Type B pancreatic cell (in vitro differentiated cells): ENCODE data around the gene RBMS3. TPM values are rescaled to one million over a fixed set of nuclear protein-coding genes. Genes with fewer than 3 reads are reported as not detected.

Source experiments
- DNase-seq: peaks from one replicate; pipeline ENCODE4 v3.0.0; 2021; ENCODE audit warnings: mixed read lengths; ENCODE audit not compliant: unreplicated experiment; ENCODE audit errors: extremely low spot score
- H3K27ac Mint-ChIP-seq: 2 replicates; pipeline ENCODE4 v1.8.0; 2021; ENCODE audit warnings: mild to moderate bottlenecking, mixed read lengths
- H3K27me3 Mint-ChIP-seq: 2 replicates; pipeline ENCODE4 v1.8.0; 2021; ENCODE audit warnings: mixed read lengths
- H3K36me3 Mint-ChIP-seq: 2 replicates; pipeline ENCODE4 v1.8.0; 2021; ENCODE audit warnings: mixed read lengths
- H3K4me1 Mint-ChIP-seq: one replicate; pipeline ENCODE4 v1.8.0; 2021; ENCODE audit warnings: mixed read lengths; ENCODE audit not compliant: unreplicated experiment
- H3K4me3 Mint-ChIP-seq: 2 replicates; pipeline ENCODE4 v1.8.0; 2021; ENCODE audit warnings: mild to moderate bottlenecking, mixed read lengths
- H3K9me3 Mint-ChIP-seq: 2 replicates; pipeline ENCODE4 v1.8.0; 2021; ENCODE audit warnings: mixed read lengths
- total RNA-seq: library from RNA; stranded (reverse); gene quantifications from 2 replicates; pipeline ENCODE4 v1.2.1, GENCODE V29; 2021; ENCODE audit warnings: low replicate concordance
- TF ChIP-seq, protein P1 (sequence below): fragments of 200-600 bp; sonication (generic); conservative IDR thresholded peaks from 2 replicates; pipeline ENCODE4 v1.5.0; 2021; ENCODE audit warnings: antibody characterized with exemption, mild to moderate bottlenecking

Gene RBMS3
- total RNA-seq, 1 donor from 2014 or later: 36.6 TPM

DNA sequence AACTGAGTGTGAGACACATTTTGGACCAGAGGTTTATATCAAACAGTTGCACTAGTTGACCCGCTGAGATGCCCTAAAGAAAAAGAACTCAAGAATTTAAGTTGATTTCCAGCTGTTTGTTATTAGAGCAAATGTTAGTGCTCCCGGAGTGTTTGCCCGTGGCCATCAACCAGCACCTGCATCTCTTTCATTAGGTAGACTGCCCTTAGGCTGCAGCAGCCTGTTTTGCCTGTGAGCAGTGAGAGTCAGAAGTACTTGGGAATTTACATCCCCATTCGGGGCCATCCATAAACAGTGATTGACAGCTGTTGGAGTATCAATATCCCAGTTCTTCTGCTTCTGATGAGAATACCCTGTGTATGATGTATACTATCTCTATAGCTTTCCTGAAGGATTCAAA, 492.6 kb downstream of the RBMS3 start:
- Mint-ChIP-seq H3K4me1 (peaks cover 4% of the 10 kb centered on the region), H3K27me3 (no peaks in the 10 kb centered on the region), H3K9me3 (no peaks in the 10 kb centered on the region), H3K27ac (no peak overlapping the region), H3K36me3 (peaks cover 4% of the 10 kb centered on the region), H3K4me3 (no peak overlapping the region)
- DNase-seq: no peak
- TF ChIP-seq, protein P1, sequence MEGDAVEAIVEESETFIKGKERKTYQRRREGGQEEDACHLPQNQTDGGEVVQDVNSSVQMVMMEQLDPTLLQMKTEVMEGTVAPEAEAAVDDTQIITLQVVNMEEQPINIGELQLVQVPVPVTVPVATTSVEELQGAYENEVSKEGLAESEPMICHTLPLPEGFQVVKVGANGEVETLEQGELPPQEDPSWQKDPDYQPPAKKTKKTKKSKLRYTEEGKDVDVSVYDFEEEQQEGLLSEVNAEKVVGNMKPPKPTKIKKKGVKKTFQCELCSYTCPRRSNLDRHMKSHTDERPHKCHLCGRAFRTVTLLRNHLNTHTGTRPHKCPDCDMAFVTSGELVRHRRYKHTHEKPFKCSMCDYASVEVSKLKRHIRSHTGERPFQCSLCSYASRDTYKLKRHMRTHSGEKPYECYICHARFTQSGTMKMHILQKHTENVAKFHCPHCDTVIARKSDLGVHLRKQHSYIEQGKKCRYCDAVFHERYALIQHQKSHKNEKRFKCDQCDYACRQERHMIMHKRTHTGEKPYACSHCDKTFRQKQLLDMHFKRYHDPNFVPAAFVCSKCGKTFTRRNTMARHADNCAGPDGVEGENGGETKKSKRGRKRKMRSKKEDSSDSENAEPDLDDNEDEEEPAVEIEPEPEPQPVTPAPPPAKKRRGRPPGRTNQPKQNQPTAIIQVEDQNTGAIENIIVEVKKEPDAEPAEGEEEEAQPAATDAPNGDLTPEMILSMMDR: no peak

DNA sequence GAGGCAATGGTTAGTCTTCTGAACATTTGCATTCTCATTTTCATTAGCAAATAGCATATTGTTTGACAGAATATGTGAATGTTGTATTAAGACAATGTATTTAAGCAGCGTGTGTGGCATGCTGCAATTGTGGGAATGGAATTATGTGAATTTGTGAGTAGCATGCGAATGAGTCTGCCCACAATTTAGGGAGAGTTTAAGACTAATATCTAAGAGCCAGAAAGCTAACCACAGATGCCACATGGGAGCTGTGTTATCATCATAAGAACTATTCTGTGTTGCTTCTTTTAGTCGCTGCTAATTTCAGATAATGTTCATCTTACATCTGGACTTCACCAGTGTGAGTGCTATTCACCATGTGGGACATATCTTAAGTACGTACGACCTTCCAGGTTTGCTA, 494.5 kb downstream of the RBMS3 start:
- no peak overlapping the region for H3K27ac Mint-ChIP-seq
- TF ChIP-seq, protein P1: no peak
- H3K4me1 Mint-ChIP-seq: peaks cover 4% of the 10 kb centered on the region
- DNase-seq: no peak
- H3K36me3 Mint-ChIP-seq: no peaks in the 10 kb centered on the region
- H3K9me3 Mint-ChIP-seq: no peaks in the 10 kb centered on the region
- no peaks in the 10 kb centered on the region for H3K27me3 Mint-ChIP-seq
- H3K4me3 Mint-ChIP-seq: no peak overlapping the region

DNA sequence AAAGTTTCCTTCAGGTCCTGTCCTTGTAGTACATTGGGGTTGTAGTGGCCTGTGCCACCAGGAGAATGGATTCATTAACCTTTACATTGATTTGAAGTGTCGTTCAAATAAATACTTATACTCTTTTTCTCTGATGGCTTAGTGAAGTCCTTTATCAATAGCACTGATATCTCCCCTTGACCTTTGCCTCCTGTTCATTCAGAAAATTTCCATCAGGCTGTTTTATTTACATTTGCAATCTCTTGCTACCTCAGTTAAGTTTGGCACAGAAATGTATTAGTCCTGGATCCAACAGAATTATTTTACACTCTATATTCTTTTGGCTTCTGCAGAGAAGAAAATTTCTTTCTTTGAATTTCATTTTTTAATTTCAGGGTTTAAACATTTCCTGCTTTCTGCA, 497.0 kb downstream of the RBMS3 start:
- Mint-ChIP-seq H3K27me3 (no peaks in the 10 kb centered on the region), H3K4me1 (peaks cover 4% of the 10 kb centered on the region), H3K27ac (no peak overlapping the region), H3K9me3 (no peaks in the 10 kb centered on the region), H3K36me3 (no peaks in the 10 kb centered on the region), H3K4me3 (no peak overlapping the region)
- TF ChIP-seq, protein P1: no peak
- DNase-seq: no peak

DNA sequence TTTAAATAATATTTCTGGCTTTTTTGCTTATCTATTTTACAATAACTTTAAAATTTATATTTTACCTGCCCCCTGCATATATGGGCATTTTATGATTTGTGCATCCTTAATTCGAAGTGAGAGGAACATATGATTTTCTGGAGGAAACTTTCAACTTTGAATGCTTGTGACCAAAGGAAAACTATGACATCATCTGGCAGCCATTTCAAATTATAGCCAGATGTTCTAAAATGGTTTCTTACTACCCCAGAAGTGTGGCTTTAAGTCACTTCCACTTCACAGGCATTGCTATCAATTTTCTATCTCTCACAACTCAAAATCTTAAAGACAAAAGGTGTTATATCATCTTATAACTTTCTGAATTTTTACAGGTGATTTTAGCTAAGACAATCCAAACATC, 508.8 kb downstream of the RBMS3 start:
- peaks cover 6% of the 10 kb centered on the region for H3K9me3 Mint-ChIP-seq
- TF ChIP-seq, protein P1: no peak
- no peak overlapping the region for H3K4me3 Mint-ChIP-seq
- no peaks in the 10 kb centered on the region for H3K4me1 Mint-ChIP-seq
- no peak overlapping the region for H3K27ac Mint-ChIP-seq
- peaks cover 5% of the 10 kb centered on the region for H3K36me3 Mint-ChIP-seq
- DNase-seq: no peak
- no peaks in the 10 kb centered on the region for H3K27me3 Mint-ChIP-seq

DNA sequence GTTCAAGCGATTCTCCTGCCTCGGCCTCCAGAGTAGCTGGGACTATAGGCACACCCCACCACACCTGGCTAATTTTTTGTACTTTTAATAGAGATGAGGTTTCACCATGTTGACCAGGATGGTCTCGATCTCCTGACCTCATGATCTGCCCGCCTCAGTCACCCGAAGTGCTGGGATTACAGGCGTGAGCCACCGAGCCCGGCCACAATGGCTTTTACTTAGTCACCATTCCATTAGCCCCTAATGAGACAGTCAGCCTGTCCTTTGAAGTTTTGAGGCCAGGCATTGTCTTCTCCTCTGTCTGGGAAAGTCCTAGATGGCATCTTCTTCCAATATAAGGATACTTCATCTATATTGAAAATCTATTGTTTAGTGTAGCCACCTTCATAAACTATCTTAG, 515.9 kb downstream of the RBMS3 start:
- TF ChIP-seq, protein P1: no peak

DNA sequence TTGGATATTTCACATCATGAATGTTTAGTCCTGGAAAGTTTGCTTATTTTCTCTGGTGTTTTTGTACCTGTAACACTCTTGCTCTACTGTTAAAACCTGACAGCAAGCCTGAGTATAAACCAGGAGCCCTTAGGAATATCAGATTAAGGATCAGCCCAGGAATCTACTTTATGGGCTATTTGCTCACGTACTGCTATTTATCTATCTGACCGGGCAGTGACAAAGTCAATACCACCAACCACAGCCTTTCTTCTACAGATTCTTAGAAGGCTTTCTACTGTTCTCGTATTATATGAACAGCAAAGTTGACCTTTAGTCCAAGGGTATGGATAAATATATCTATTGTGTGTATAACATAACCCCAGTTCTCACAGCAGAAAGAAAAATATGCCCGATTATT, 521.2 kb downstream of the RBMS3 start:
- Mint-ChIP-seq H3K36me3 (no peaks in the 10 kb centered on the region), H3K4me1 (peaks cover 8% of the 10 kb centered on the region)

More for the DNA sequence above, 515.9 kb downstream of the RBMS3 start:
- Mint-ChIP-seq H3K27ac (no peak overlapping the region), H3K36me3 (no peaks in the 10 kb centered on the region), H3K4me1 (peaks cover 5% of the 10 kb centered on the region), H3K9me3 (peaks cover 3% of the 10 kb centered on the region), H3K4me3 (no peak overlapping the region), H3K27me3 (no peaks in the 10 kb centered on the region)
- no peak for DNase-seq

More for the DNA sequence above, 521.2 kb downstream of the RBMS3 start:
- Mint-ChIP-seq H3K27me3 (no peaks in the 10 kb centered on the region), H3K9me3 (peaks cover 3% of the 10 kb centered on the region), H3K27ac (no peak overlapping the region), H3K4me3 (no peak overlapping the region)
- TF ChIP-seq, protein P1: no peak
- DNase-seq: no peak
